ENCODE data around the gene GRK4. TPM values are rescaled to one million over a fixed set of nuclear protein-coding genes. Genes with fewer than 3 reads are reported as not detected.

The GRK4 gene
- total RNA-seq, 2 experiments from 2014 or later: 4.9 to 5.3 TPM

DNA sequence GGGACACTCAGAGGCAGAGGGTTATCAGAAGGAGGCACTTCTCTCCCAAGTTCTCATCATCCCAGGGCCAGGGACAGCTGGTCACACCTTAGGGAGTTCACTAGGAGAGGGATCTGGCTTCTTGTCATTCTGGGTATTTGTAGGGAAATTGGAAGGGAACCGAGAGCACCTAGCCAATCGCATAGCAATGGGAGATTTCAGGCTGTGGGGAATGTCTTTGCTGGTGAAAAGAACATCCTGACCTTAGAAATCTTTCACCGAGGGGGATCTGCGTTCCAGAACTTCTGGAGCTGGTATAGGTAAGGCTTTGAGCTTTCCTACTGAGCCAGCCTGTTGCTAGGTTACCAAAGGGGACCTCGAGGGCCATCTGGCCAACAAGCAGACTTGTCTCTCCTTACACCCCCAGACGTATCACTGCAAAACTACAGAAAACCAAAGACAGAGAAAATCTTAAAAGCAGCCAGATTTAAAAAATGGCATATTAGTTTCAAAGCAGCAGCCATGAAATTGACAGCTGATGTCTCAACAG is 104.2 kb downstream of the GRK4 start:
- CTCF ChIA-PET: interaction anchor here (1.2 kb wide), 1 partner anchor 34 kb away, joined by 3 read pairs; no protein-coding TSS in a partner anchor
- POLR2A ChIA-PET: no interaction called here

DNA sequence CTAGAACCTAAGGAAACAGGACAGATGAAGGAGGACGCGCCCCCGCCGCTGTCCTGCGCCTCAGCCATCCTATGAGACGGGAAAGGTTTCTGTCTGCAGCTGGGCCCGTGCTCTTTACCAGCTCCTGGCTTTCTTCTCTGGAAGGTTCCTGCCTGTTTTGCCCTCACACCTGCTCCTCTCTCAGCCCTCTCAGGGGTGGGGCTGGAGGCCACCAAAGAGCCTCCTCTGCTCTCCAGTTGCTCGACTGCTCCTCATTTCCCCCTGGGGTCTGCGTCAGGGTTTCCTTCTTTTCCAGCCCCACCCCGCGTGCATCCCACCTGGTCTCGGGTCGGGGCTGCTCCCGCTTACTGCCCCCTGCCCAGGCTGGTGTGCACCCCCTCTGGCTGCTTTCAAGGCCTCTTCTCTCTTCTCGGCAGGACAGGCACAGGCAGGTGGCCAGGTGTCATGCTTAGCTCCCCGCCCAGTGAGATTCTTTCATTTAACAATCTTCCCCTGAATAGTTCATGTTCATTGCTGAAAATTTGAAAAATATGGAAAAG is 106.4 kb downstream of the GRK4 start:
- POLR2A ChIA-PET: no interaction called here

DNA sequence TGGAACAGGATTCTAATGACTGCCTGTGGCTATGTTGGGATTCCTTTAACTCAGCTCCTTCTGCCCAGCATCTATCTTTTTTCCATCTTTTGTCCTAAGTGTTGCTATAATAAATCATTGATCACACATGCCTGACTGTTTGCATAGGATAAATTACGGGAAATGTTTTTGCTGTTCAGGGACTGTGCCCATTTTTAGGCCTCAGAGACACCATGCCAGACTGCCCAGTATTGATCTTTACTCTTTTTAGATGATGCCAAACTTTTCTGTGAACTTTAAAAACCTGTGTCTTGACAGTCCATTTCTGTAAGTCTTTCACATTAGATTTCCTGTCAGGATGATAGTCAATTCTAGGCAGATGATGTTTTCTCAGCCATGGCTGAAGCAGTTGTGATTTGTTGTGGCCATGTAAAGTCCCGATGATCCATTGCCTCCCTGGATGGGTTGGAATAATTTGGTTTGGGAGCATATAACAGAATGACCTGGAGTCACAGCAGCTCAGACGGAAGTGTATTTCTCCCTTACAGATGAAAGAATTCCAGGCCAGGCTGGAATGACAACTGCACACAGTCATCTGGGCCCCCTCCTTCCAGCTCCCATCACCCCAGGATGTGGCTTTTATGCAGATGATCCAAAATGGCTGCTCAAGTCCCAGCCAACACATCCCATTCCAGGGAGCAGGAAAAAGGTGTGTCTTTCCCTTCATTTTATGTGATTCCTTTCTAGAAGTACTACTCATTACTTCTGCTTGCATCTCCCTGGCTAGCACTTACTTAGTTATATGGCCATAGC is 107.5 kb downstream of the GRK4 start:
- POLR2A ChIA-PET: no interaction called here
- CTCF ChIA-PET: no interaction called here

More for the DNA sequence above, 106.4 kb downstream of the GRK4 start:
- CTCF ChIA-PET: no interaction called here

DNA sequence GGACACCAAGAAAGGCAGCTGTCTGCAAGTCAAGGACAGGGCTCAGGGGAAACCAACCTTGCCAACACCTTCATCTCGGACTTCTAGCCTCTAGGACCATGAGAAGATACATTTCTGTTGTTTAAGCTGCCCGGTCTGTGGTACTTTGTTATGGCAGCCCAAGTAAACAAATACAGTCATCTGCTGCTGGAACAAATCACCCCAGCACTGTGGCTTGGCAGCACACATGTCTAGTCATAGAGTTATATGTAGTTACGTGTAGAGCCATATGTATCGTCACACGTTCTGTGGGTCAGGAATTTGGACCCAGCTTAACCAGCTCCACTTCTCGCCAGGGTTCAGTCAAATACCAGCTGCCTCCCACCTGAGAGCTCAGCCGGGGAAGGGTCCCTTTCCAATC is 108.4 kb downstream of the GRK4 start:
- CTCF ChIA-PET: no interaction called here
- POLR2A ChIA-PET: no interaction called here

DNA sequence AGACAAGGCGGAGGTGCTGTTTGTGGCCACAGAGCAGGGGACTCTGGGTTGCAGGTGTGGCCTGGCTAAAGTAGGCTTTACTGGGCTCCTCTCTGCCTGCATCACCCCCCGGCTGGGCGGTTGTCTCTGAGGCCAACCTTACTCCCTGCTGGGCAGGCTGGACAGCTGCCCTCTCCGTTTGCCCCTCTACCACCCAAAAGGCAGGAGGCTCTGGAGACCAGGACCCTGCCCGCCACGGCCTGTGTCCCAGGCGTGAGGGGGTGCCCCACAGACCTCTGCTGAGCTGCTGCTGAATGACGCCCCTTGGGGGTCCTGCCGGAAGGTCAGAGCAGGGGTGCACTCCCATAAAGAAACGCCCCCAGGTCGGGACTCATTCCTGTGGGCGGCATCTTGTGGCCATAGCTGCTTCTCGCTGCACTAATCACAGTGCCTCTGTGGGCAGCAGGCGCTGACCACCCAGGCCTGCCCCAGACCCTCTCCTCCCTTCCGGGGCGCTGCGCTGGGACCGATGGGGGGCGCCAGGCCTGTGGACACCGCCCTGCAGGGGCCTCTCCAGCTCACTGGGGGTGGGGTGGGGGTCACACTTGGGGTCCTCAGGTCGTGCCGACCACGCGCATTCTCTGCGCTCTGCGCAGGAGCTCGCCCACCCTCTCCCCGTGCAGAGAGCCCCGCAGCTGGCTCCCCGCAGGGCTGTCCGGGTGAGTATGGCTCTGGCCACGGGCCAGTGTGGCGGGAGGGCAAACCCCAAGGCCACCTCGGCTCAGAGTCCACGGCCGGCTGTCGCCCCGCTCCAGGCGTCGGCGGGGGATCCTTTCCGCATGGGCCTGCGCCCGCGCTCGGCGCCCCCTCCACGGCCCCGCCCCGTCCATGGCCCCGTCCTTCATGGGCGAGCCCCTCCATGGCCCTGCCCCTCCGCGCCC is 110.0 kb downstream of the GRK4 start:
- CTCF ChIA-PET: interaction anchor here (0.8 kb wide), 1 partner anchor 64 kb away, joined by 3 read pairs; no protein-coding TSS in a partner anchor
- POLR2A ChIA-PET: interaction anchor here (0.6 kb wide), 3 partner anchors 19 to 834 kb away, joined by 3 to 4 read pairs (median 3); no protein-coding TSS in a partner anchor

DNA sequence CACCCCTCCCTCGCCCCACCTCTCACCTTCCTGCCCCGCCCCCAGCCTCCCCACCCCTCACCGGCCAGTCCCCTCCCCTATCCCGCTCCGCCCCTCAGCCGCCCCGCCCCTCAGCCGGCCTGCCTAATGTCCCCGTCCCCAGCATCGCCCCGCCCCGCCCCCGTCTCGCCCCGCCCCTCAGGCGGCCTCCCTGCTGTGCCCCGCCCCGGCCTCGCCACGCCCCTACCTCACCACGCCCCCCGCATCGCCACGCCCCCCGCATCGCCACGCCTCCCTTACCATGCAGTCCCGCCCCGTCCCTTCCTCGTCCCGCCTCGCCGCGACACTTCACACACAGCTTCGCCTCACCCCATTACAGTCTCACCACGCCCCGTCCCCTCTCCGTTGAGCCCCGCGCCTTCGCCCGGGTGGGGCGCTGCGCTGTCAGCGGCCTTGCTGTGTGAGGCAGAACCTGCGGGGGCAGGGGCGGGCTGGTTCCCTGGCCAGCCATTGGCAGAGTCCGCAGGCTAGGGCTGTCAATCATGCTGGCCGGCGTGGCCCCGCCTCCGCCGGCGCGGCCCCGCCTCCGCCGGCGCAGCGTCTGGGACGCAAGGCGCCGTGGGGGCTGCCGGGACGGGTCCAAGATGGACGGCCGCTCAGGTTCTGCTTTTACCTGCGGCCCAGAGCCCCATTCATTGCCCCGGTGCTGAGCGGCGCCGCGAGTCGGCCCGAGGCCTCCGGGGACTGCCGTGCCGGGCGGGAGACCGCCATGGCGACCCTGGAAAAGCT is 110.9 kb downstream of the GRK4 start, which contains the start of the genes HTT and HTT-AS:
Gene HTT, plus strand, starts transcription at position 604 of the 768 bp plus-strand sequence. Its CDS starts 145 bp downstream, at position 749.
Gene HTT-AS, minus strand, starts transcription at position 461 of the 768 bp plus-strand sequence.
- CTCF ChIA-PET: interaction anchor here (0.6 kb wide), 1 partner anchor 59 kb away, joined by 3 read pairs; no protein-coding TSS in a partner anchor

DNA sequence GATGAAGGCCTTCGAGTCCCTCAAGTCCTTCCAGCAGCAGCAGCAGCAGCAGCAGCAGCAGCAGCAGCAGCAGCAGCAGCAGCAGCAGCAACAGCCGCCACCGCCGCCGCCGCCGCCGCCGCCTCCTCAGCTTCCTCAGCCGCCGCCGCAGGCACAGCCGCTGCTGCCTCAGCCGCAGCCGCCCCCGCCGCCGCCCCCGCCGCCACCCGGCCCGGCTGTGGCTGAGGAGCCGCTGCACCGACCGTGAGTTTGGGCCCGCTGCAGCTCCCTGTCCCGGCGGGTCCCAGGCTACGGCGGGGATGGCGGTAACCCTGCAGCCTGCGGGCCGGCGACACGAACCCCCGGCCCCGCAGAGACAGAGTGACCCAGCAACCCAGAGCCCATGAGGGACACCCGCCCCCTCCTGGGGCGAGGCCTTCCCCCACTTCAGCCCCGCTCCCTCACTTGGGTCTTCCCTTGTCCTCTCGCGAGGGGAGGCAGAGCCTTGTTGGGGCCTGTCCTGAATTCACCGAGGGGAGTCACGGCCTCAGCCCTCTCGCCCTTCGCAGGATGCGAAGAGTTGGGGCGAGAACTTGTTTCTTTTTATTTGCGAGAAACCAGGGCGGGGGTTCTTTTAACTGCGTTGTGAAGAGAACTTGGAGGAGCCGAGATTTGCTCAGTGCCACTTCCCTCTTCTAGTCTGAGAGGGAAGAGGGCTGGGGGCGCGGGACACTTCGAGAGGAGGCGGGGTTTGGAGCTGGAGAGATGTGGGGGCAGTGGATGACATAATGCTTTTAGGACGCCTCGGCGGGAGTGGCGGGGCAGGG is 111.7 kb downstream of the GRK4 start:
- ChIA-PET POLR2A (interaction anchor here (0.6 kb wide), 2 partner anchors 33 to 278 kb away, joined by 3 read pairs; no protein-coding TSS in a partner anchor), CTCF (interaction anchor here (0.6 to 0.7 kb wide), 2 partner anchors 47 to 60 kb away, joined by 3 read pairs; no protein-coding TSS in a partner anchor)

More for the DNA sequence above, 110.9 kb downstream of the GRK4 start, which contains the start of the genes HTT and HTT-AS:
- POLR2A ChIA-PET: interaction anchor here (0.6 kb wide), 4 partner anchors 32 to 835 kb away, joined by 3 to 4 read pairs (median 3); no protein-coding TSS in a partner anchor

DNA sequence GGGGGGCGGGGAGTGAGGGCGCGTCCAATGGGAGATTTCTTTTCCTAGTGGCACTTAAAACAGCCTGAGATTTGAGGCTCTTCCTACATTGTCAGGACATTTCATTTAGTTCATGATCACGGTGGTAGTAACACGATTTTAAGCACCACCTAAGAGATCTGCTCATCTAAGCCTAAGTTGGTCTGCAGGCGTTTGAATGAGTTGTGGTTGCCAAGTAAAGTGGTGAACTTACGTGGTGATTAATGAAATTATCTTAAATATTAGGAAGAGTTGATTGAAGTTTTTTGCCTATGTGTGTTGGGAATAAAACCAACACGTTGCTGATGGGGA is 112.2 kb downstream of the GRK4 start:
- ChIA-PET POLR2A (no interaction called here), CTCF (interaction anchor here (0.7 kb wide), 1 partner anchor 46 kb away, joined by 3 read pairs; no protein-coding TSS in a partner anchor)

DNA sequence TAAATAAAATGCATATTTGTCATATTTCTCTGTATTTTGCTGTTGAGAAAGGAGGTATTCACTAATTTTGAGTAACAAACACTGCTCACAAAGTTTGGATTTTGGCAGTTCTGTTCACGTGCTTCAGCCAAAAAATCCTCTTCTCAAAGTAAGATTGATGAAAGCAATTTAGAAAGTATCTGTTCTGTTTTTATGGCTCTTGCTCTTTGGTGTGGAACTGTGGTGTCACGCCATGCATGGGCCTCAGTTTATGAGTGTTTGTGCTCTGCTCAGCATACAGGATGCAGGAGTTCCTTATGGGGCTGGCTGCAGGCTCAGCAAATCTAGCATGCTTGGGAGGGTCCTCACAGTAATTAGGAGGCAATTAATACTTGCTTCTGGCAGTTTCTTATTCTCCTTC is 114.4 kb downstream of the GRK4 start:
- CTCF ChIA-PET: no interaction called here
- POLR2A ChIA-PET: no interaction called here

DNA sequence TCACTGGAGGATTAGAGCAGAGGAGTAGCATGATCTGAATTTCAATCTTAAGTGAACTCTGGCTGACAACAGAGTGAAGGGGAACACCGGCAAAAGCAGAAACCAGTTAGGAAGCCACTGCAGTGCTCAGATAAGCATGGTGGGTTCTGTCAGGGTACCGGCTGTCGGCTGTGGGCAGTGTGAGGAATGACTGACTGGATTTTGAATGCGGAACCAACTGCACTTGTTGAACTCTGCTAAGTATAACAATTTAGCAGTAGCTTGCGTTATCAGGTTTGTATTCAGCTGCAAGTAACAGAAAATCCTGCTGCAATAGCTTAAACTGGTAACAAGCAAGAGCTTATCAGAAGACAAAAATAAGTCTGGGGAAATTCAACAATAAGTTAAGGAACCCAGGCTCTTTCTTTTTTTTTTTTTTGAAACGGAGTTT is 116.3 kb downstream of the GRK4 start:
- CTCF ChIA-PET: interaction anchor here (0.7 kb wide), 1 partner anchor 715 kb away, joined by 3 read pairs; no protein-coding TSS in a partner anchor
- POLR2A ChIA-PET: no interaction called here

DNA sequence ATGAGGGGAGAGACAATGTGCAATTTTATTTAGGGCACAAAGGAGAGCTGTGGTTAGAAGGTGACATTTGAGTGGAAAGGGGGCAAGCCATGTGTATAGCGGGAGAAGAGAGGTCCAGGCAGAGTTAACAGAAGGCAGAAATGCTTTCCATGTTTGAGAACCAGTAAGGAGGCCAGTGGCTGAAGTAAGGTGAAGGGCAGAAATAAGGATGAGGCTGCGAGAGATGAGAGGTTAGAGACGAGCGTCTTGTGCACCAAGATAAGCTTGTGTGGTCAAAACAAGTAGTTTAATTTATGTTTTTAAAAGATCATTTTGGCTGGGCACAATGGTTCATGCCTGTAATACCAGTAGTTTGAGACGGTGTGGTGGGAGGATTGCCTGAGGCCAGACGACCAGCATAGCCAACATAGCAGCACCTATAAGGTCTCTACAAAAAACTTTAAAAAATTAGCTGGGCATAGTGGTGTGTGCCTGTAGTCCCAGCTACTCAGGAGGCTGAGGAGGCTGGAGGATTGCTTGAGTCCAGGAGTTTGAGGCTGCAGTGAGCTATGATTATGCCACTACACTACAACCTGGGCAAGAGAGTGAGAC is 119.6 kb downstream of the GRK4 start:
- ChIA-PET CTCF (interaction anchor here (1.3 kb wide), 1 partner anchor 24 kb away, joined by 3 read pairs; no protein-coding TSS in a partner anchor), POLR2A (interaction anchor here (0.6 kb wide), 1 partner anchor 129 kb away, joined by 4 read pairs; no protein-coding TSS in a partner anchor)

DNA sequence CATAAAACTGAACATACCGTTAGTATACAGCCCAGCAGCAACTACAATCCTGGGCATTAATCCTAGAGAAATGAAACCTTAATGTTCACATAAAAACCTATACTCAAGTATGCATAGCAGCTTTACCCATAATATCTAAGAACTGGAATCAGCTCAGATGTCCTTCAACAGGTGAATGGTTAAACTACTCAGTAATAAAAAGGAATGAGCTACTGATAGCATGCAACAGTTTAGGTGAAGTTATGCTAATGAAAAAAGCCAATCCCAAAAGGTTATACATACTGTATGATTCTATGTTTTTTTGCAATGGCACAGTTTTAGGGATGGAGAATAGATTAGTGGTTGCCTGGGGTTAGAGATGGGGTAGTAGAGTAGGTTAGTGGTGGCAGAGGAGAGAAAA is 120.4 kb downstream of the GRK4 start:
- CTCF ChIA-PET: interaction anchor here (1.3 kb wide), 1 partner anchor 23 kb away, joined by 3 read pairs; no protein-coding TSS in a partner anchor
- POLR2A ChIA-PET: no interaction called here

DNA sequence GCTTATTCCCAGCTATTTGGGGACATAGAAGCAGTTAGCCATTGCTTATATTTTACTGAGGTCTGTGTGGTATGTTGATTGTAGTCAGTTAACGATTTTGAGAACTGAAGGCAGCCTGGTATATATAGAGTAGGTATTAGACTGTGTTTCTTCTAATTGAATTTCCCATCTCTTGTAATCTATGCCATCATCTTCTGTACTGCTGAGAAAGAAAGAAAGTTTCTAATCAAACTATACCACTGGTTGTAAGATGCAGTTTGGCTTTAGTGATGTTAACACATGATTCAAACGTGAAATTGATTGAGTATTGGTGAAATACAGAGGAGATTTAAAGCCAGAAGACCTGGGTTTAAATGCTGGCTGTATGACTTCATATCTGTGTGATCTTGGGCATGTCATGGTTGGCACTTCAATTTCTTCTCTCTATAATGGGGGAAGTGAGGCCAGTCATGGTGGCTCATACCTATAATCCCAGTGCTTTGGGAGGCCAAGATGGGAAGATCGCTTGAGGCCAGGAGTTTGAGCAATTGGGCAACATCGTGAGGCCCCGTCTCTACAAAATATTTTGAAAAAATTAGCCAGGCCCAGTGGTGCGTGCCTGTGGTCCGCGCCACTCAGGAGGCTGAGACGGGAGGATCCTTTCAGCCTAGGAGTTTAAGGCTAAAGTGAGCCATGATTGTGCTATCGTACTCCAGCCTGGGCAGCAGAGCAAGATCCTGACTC is 122.7 kb downstream of the GRK4 start:
- ChIA-PET CTCF (no interaction called here), POLR2A (no interaction called here)

DNA sequence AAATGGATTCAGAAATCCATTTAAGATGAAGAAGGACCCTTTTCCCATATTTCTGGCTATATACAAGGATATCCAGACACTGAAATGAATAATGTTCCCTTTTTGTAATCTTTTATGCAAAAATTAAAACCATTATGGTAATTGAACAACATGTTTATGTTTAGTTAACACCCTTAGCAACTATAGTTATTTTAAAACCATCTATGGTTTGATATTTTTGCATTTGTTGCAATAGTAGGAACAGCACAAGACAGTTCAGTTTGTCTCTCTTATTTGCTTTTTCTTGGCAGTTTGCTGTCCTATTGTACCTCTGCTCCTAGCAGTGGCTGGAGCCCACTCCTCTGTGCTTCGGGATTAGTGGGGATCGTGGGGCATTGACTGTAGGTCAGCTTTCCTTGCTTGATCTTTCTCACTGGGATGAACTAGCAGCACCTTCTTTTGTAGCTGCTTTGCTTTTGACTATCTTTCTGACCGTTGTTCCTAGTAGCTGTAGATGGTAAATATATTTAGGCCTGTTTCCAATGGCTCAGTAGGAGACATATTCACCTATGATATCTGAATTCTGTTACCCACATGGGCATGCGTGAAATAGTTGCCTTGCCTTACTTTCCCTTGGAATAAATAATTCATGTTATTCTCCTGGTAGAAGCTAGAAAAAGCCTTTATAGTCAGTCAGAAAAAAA is 123.9 kb downstream of the GRK4 start:
- POLR2A ChIA-PET: no interaction called here
- CTCF ChIA-PET: no interaction called here

Measured in activated CD8-positive, alpha-beta memory T cell treated with anti-CD3 and anti-CD28 coated beads for 36 hours (primary cell).